ENCODE measurements around the gene BUB3. TPM values are rescaled to one million over a fixed set of nuclear protein-coding genes. Genes with fewer than 3 reads are reported as not detected.
"Not testable (repeated sequence)": the region's sequence is repeated elsewhere in the genome, so short reads cannot be mapped to it uniquely, and the experiment has no call there.

Gene BUB3
- total RNA-seq, 1 experiment from 2014 or later = 393 TPM

- DNase-seq = no peak
- no peaks in the 10 kb centered on the region for H3K27me3 ChIP-seq (ENCODE audit: low read length)
- H3K4me2 ChIP-seq (ENCODE audit: low read depth, low read length, poor library complexity, severe bottlenecking) = peak overlapping the region; percentile 87
- peaks cover 69% of the 10 kb centered on the region for H3K36me3 ChIP-seq (ENCODE audit: insufficient read depth, low read length)
- no peak overlapping the region for H2AFZ ChIP-seq (ENCODE audit: low read length)
- no peak overlapping the region for H3K27ac ChIP-seq (ENCODE audit: low read length)
- H3K9ac ChIP-seq (ENCODE audit: low read length) = no peak overlapping the region
- H3K9me3 ChIP-seq (ENCODE audit: low read length) = no peaks in the 10 kb centered on the region
- H3K79me2 ChIP-seq (ENCODE audit: low read length) = peaks cover 79% of the 10 kb centered on the region
- H3K4me3 ChIP-seq (ENCODE audit: low read length) = no peak overlapping the region
- peaks cover 37% of the 10 kb centered on the region for H4K20me1 ChIP-seq (ENCODE audit: insufficient read depth, low read depth, low read length)
- no peaks in the 10 kb centered on the region for H3K9me2 ChIP-seq (replicated peaks; ENCODE audit: insufficient read depth, low read length)
- H3K4me1 ChIP-seq (ENCODE audit: low read length) = peaks cover 36% of the 10 kb centered on the region
Observed at GRCh38 chr10:123157210-123157609, 3.0 kb downstream of the BUB3 start.

GRCh38 chr10:123158682-123159081 lies 4.5 kb downstream of the BUB3 start:
- H4K20me1 ChIP-seq (ENCODE audit: insufficient read depth, low read depth, low read length) = peaks cover 37% of the 10 kb centered on the region
- peaks cover 93% of the 10 kb centered on the region for H3K79me2 ChIP-seq (ENCODE audit: low read length)
- peaks cover 83% of the 10 kb centered on the region for H3K36me3 ChIP-seq (ENCODE audit: insufficient read depth, low read length)
- no peak for DNase-seq
- peaks cover 34% of the 10 kb centered on the region for H3K4me1 ChIP-seq (ENCODE audit: low read length)
- H3K27ac ChIP-seq (ENCODE audit: low read length) = no peak overlapping the region
- H3K4me2 ChIP-seq (ENCODE audit: low read depth, low read length, poor library complexity, severe bottlenecking) = peak overlapping the region; percentile 2
- no peaks in the 10 kb centered on the region for H3K27me3 ChIP-seq (ENCODE audit: low read length)
- no peaks in the 10 kb centered on the region for H3K9me3 ChIP-seq (ENCODE audit: low read length)
- no peak overlapping the region for H3K9ac ChIP-seq (ENCODE audit: low read length)
- no peak overlapping the region for H2AFZ ChIP-seq (ENCODE audit: low read length)
- H3K9me2 ChIP-seq (replicated peaks; ENCODE audit: insufficient read depth, low read length) = no peaks in the 10 kb centered on the region
- H3K4me3 ChIP-seq (ENCODE audit: low read length) = no peak overlapping the region

GRCh38 chr10:123160311-123160980 lies 6.2 kb downstream of the BUB3 start:
- DNase-seq = no peak
- Histone ChIP-seq H3K36me3 (ENCODE audit: insufficient read depth, low read length) (peaks cover 96% of the 10 kb centered on the region), H4K20me1 (ENCODE audit: insufficient read depth, low read depth, low read length) (peaks cover 31% of the 10 kb centered on the region), H3K4me2 (ENCODE audit: low read depth, low read length, poor library complexity, severe bottlenecking) (no peak overlapping the region), H3K4me3 (ENCODE audit: low read length) (no peak overlapping the region), H3K79me2 (ENCODE audit: low read length) (peaks cover 99% of the 10 kb centered on the region), H3K27me3 (ENCODE audit: low read length) (no peaks in the 10 kb centered on the region), H3K9me2 (replicated peaks; ENCODE audit: insufficient read depth, low read length) (no peaks in the 10 kb centered on the region), H3K9ac (ENCODE audit: low read length) (no peak overlapping the region), H2AFZ (ENCODE audit: low read length) (no peak overlapping the region), H3K4me1 (ENCODE audit: low read length) (peaks cover 29% of the 10 kb centered on the region), H3K27ac (ENCODE audit: low read length) (no peak overlapping the region), H3K9me3 (ENCODE audit: low read length) (no peaks in the 10 kb centered on the region)

GRCh38 chr10:123164319-123164718 lies 10.1 kb downstream of the BUB3 start:
- H3K36me3 ChIP-seq (ENCODE audit: insufficient read depth, low read length) = peaks cover 79% of the 10 kb centered on the region

GRCh38 chr10:123165445-123166072 lies 11.4 kb downstream of the BUB3 start:
- Histone ChIP-seq H2AFZ (ENCODE audit: low read length) (no peak overlapping the region), H3K27me3 (ENCODE audit: low read length) (no peaks in the 10 kb centered on the region), H3K9me3 (ENCODE audit: low read length) (no peaks in the 10 kb centered on the region), H3K79me2 (ENCODE audit: low read length) (peaks cover 66% of the 10 kb centered on the region), H3K4me2 (ENCODE audit: low read depth, low read length, poor library complexity, severe bottlenecking) (no peak overlapping the region), H4K20me1 (ENCODE audit: insufficient read depth, low read depth, low read length) (peaks cover 8% of the 10 kb centered on the region; the same call in 1 of the 2 replicates), H3K4me3 (ENCODE audit: low read length) (no peak overlapping the region), H3K36me3 (ENCODE audit: insufficient read depth, low read length) (peaks cover 67% of the 10 kb centered on the region), H3K9me2 (replicated peaks; ENCODE audit: insufficient read depth, low read length) (no peaks in the 10 kb centered on the region), H3K4me1 (ENCODE audit: low read length) (no peaks in the 10 kb centered on the region), H3K27ac (ENCODE audit: low read length) (no peak overlapping the region), H3K9ac (ENCODE audit: low read length) (no peak overlapping the region)
- DNase-seq = no peak

More at GRCh38 chr10:123164319-123164718, 10.1 kb downstream of the BUB3 start:
- H3K9me3 ChIP-seq (ENCODE audit: low read length) = no peaks in the 10 kb centered on the region
- no peaks in the 10 kb centered on the region for H3K9me2 ChIP-seq (replicated peaks; ENCODE audit: insufficient read depth, low read length)
- H4K20me1 ChIP-seq (ENCODE audit: insufficient read depth, low read depth, low read length) = peaks cover 13% of the 10 kb centered on the region; the same call in 1 of the 2 replicates
- H3K27me3 ChIP-seq (ENCODE audit: low read length) = no peaks in the 10 kb centered on the region
- no peak overlapping the region for H2AFZ ChIP-seq (ENCODE audit: low read length)
- no peak for DNase-seq
- H3K4me2 ChIP-seq (ENCODE audit: low read depth, low read length, poor library complexity, severe bottlenecking) = no peak overlapping the region
- H3K27ac ChIP-seq (ENCODE audit: low read length) = no peak overlapping the region
- no peaks in the 10 kb centered on the region for H3K4me1 ChIP-seq (ENCODE audit: low read length)
- no peak overlapping the region for H3K4me3 ChIP-seq (ENCODE audit: low read length)
- H3K9ac ChIP-seq (ENCODE audit: low read length) = no peak overlapping the region
- peaks cover 78% of the 10 kb centered on the region for H3K79me2 ChIP-seq (ENCODE audit: low read length)

GRCh38 chr10:123166618-123167017 lies 12.4 kb downstream of the BUB3 start:
- peaks cover 58% of the 10 kb centered on the region for H3K36me3 ChIP-seq (ENCODE audit: insufficient read depth, low read length)
- no peak overlapping the region for H3K9ac ChIP-seq (ENCODE audit: low read length)
- no peak overlapping the region for H3K4me3 ChIP-seq (ENCODE audit: low read length)
- H4K20me1 ChIP-seq (ENCODE audit: insufficient read depth, low read depth, low read length) = peaks cover 5% of the 10 kb centered on the region; the same call in 1 of the 2 replicates
- peaks cover 56% of the 10 kb centered on the region for H3K79me2 ChIP-seq (ENCODE audit: low read length)
- H2AFZ ChIP-seq (ENCODE audit: low read length) = no peak overlapping the region
- no peaks in the 10 kb centered on the region for H3K4me1 ChIP-seq (ENCODE audit: low read length)
- no peak overlapping the region for H3K4me2 ChIP-seq (ENCODE audit: low read depth, low read length, poor library complexity, severe bottlenecking)
- H3K27me3 ChIP-seq (ENCODE audit: low read length) = no peaks in the 10 kb centered on the region
- no peaks in the 10 kb centered on the region for H3K9me2 ChIP-seq (replicated peaks; ENCODE audit: insufficient read depth, low read length)
- no peak for DNase-seq
- no peaks in the 10 kb centered on the region for H3K9me3 ChIP-seq (ENCODE audit: low read length)
- H3K27ac ChIP-seq (ENCODE audit: low read length) = no peak overlapping the region

GRCh38 chr10:123170961-123171360 lies 16.8 kb downstream of the BUB3 start:
- Histone ChIP-seq H2AFZ (ENCODE audit: low read length) (no peak overlapping the region), H3K79me2 (ENCODE audit: low read length) (peaks cover 18% of the 10 kb centered on the region; the same call in 1 of the 2 replicates), H3K27me3 (ENCODE audit: low read length) (no peaks in the 10 kb centered on the region), H4K20me1 (ENCODE audit: insufficient read depth, low read depth, low read length) (no peaks in the 10 kb centered on the region), H3K4me1 (ENCODE audit: low read length) (no peaks in the 10 kb centered on the region), H3K36me3 (ENCODE audit: insufficient read depth, low read length) (peaks cover 30% of the 10 kb centered on the region; the same call in 1 of the 2 replicates), H3K9ac (ENCODE audit: low read length) (no peak overlapping the region), H3K9me2 (replicated peaks; ENCODE audit: insufficient read depth, low read length) (no peaks in the 10 kb centered on the region), H3K4me2 (ENCODE audit: low read depth, low read length, poor library complexity, severe bottlenecking) (no peak overlapping the region), H3K9me3 (ENCODE audit: low read length) (no peaks in the 10 kb centered on the region), H3K27ac (ENCODE audit: low read length) (no peak overlapping the region), H3K4me3 (ENCODE audit: low read length) (no peak overlapping the region)
- DNase-seq = no peak

GRCh38 chr10:123171616-123172015 lies 17.4 kb downstream of the BUB3 start:
- DNase-seq; H2AFZ ChIP-seq (ENCODE audit: low read length); H3K27ac ChIP-seq (ENCODE audit: low read length); H3K27me3 ChIP-seq (ENCODE audit: low read length); H3K4me2 ChIP-seq (ENCODE audit: low read depth, low read length, poor library complexity, severe bottlenecking); H4K20me1 ChIP-seq (ENCODE audit: insufficient read depth, low read depth, low read length); H3K9me2 ChIP-seq (replicated peaks; ENCODE audit: insufficient read depth, low read length); H3K9ac ChIP-seq (ENCODE audit: low read length); H3K4me1 ChIP-seq (ENCODE audit: low read length); H3K9me3 ChIP-seq (ENCODE audit: low read length); H3K4me3 ChIP-seq (ENCODE audit: low read length): not testable (repeated sequence)
- Histone ChIP-seq H3K36me3 (ENCODE audit: insufficient read depth, low read length) (peaks cover 28% of the 10 kb centered on the region), H3K79me2 (ENCODE audit: low read length) (peaks cover 11% of the 10 kb centered on the region; the same call in 1 of the 2 replicates)

Measured in Karpas-422 (cell line).